Tibial artery (tissue), 4 donors: ENCODE measurements around the gene SLC27A1.

Experiments
- DNase-seq, 2 donors: peaks; one replicate each; pipeline ENCODE4 v3.0.0-alpha.2; 2019
- H3K27ac ChIP-seq, 2 donors: fragments of 200-600 bp; sonication (generic) in 1 of 2; 1 replicate in 1 of 2; 2 replicates in 1 of 2; pipeline ENCODE4 v1.5.1; 2018 to 2019; ENCODE audit warnings: mild to moderate bottlenecking in 1 of 2
- H3K27me3 ChIP-seq, 2 donors: fragments of 200-600 bp; sonication (generic) in 1 of 2; one replicate each; pipeline versions ENCODE4 v1.5.1 to v1.6.0; 2016 to 2019
- H3K36me3 ChIP-seq, 3 donors: fragments of 200-600 bp; sonication (generic) in 2 of 3; one replicate each; pipeline ENCODE4 v1.5.1; 2016 to 2019; ENCODE audit warnings: mild to moderate bottlenecking in 2 of 3
- H3K4me1 ChIP-seq, 4 donors: fragments of 200-600 bp; sonication (generic) in 2 of 4; 1 replicate in 3 of 4; 2 replicates in 1 of 4; pipeline ENCODE4 v1.5.1; 2016 to 2019
- H3K4me3 ChIP-seq, 2 donors: fragments of 200-600 bp; sonication (generic) in 1 of 2; 1 replicate in 1 of 2; 2 replicates in 1 of 2; pipeline ENCODE4 v1.5.1; 2018 to 2019; ENCODE audit warnings: mild to moderate bottlenecking in 2 of 2
- H3K9me3 ChIP-seq, 3 donors: fragments of 200-600 bp; sonication (generic) in 1 of 3; one replicate each; pipeline ENCODE4 v1.5.1; 2016 to 2019
- intact Hi-C: fragments of 100-400 bp; cut with DNase I; formaldehyde crosslinking; loops from one replicate; pipeline ENCODE4 v1.15.0; 2023; ENCODE audit warnings: low total_unique reads
- TF ChIP-seq, protein P1 (sequence below), 2 experiments: fragments of 200-600 bp in 1 of 2; fragments of 450-650 bp in 1 of 2; IDR thresholded peaks; one replicate each; pipeline ENCODE4 v1.5.1; 2017 to 2019; ENCODE audit warnings: antibody characterized with exemption in 2 of 2, mild to moderate bottlenecking in 1 of 2, moderate library complexity in 1 of 2

The SLC27A1 gene

DNA sequence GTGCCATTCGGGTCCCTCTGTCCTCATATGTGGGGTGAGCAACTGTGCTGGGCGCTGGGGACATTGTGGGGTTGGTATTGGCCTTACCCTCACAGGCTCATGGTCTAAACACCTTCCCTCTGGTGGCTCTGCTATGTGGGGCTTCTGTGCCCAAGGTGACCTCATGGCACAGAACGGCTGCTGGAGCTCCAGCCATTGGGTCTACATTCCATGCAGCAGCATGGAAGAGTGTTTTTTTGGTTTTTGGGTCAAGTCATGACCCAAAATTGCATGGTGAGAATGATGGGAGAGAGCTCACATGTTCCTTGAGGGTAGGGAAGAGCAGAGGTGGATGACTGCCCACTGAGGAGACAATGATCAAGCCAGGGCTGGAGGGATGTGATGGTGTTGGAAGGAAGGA, 58.3 kb downstream of the SLC27A1 start:
- peaks cover 0 to under 1% (median 0%) of the 10 kb centered on the region in 4 donors for H3K4me1 ChIP-seq
- peaks cover 0 to 4% (median 0%) of the 10 kb centered on the region in 3 donors for H3K9me3 ChIP-seq
- peaks cover 0 to 85% of the 10 kb centered on the region in 2 donors for H3K27me3 ChIP-seq
- TF ChIP-seq, protein P1, sequence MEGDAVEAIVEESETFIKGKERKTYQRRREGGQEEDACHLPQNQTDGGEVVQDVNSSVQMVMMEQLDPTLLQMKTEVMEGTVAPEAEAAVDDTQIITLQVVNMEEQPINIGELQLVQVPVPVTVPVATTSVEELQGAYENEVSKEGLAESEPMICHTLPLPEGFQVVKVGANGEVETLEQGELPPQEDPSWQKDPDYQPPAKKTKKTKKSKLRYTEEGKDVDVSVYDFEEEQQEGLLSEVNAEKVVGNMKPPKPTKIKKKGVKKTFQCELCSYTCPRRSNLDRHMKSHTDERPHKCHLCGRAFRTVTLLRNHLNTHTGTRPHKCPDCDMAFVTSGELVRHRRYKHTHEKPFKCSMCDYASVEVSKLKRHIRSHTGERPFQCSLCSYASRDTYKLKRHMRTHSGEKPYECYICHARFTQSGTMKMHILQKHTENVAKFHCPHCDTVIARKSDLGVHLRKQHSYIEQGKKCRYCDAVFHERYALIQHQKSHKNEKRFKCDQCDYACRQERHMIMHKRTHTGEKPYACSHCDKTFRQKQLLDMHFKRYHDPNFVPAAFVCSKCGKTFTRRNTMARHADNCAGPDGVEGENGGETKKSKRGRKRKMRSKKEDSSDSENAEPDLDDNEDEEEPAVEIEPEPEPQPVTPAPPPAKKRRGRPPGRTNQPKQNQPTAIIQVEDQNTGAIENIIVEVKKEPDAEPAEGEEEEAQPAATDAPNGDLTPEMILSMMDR (IDR thresholded peaks at IDR 0.05): no peak
- DNase-seq: no peak
- no peak overlapping the region for H3K27ac ChIP-seq
- H3K36me3 ChIP-seq: no peaks in the 10 kb centered on the region
- intact Hi-C loops: no loop called here
- H3K4me3 ChIP-seq: no peak overlapping the region

DNA sequence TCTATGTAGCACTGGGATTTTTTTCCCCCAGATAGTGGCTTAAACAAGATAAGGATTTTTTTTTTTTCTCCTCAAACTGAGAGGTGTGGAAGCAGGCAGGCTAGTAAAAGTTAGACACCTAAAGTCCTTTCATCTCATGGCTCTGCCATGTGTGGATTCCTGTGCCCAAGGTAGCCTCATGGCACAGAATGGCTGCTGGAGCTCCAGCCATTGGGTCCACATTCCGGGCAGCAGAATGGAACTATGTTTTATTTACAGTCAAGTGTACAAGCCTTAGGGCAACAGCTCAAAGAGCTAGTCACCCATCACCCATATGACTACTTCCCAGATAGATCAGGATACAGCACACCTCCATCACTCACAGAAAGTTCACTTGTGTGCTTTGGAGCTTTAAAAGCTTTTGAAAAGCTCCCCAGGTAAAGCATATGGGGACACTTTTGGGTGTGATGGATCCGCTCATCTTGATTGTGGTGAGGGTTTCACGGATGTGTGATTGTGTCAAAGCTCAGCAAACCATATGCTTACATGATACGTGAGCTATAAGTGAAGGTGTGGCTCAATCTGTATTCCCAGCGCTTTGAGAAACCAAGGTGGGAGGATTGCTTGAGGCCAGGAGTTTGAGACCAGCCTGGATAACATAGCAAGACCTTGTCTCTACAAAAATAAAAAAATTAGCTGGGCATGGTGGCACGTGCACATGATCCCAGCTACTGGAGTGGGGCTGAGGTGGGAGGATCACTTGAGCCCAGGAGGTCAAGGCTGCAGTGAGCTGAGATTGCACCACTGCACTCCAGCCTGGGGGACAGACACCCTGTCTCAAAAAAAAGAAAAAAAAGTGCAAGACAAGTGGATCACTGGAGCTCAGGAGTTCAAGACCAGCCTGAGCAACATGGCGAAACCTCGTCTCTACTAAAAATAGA, 59.2 kb downstream of the SLC27A1 start:
- no peak for DNase-seq
- intact Hi-C loops: no loop called here

DNA sequence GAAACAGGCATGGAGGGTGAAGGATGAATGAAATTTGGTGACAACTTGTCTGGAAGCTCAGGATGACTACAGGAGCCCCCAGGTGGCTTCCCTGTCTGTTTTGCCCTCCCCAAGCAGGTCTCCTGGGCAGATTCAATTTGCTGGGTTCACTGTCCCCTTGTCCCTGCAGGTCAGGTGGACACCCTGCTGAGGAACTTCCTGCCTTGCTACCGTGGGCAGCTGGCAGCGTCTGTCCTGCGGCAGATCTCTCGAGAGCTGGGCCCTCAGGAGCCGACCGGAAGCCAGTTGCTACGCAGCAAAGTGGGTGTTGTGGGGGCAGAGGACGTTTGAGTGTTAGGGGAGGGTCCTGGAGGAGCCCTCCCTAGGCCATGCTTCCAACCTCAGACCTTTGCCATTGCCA, 60.3 kb downstream of the SLC27A1 start:
- no peak overlapping the region for H3K27ac ChIP-seq
- no peaks in the 10 kb centered on the region for H3K4me1 ChIP-seq
- no peaks in the 10 kb centered on the region for H3K36me3 ChIP-seq
- TF ChIP-seq, protein P1 (IDR thresholded peaks at IDR 0.05): no peak
- intact Hi-C loops: no loop called here
- no peak overlapping the region for H3K4me3 ChIP-seq
- no peak for DNase-seq
- H3K9me3 ChIP-seq: peaks cover 0 to 4% (median 0%) of the 10 kb centered on the region in 3 donors
- H3K27me3 ChIP-seq: peaks cover 0 to 75% of the 10 kb centered on the region in 2 donors

More for the DNA sequence above, 59.2 kb downstream of the SLC27A1 start:
- H3K27me3 ChIP-seq: peaks cover 0 to 86% of the 10 kb centered on the region in 2 donors
- TF ChIP-seq, protein P1 (IDR thresholded peaks at IDR 0.05): no peak
- peaks cover 0 to 4% (median 0%) of the 10 kb centered on the region in 3 donors for H3K9me3 ChIP-seq
- H3K4me1 ChIP-seq: no peaks in the 10 kb centered on the region
- H3K27ac ChIP-seq: no peak overlapping the region
- H3K36me3 ChIP-seq: no peaks in the 10 kb centered on the region
- no peak overlapping the region for H3K4me3 ChIP-seq

DNA sequence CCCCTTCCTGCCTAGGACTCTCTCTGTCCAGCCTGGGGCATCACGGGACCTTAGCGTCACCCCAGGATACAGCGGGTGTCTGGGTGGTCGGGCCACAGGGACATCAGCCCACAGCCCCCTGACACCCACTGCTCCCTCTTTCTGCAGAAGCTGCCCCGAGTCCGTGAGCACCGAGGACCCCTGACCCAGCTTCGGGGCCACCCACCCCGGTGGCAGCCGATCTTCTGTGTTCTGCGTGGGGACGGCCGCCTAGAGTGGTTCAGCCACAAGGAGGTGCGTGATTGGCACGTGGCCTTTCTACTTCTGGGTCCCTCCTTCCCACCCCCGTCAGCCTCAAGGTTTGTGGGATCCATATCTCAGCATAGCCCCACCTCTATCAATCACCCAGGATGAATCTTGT, 61.8 kb downstream of the SLC27A1 start:
- TF ChIP-seq, protein P1 (IDR thresholded peaks at IDR 0.05): no peak
- intact Hi-C loops: no loop called here

DNA sequence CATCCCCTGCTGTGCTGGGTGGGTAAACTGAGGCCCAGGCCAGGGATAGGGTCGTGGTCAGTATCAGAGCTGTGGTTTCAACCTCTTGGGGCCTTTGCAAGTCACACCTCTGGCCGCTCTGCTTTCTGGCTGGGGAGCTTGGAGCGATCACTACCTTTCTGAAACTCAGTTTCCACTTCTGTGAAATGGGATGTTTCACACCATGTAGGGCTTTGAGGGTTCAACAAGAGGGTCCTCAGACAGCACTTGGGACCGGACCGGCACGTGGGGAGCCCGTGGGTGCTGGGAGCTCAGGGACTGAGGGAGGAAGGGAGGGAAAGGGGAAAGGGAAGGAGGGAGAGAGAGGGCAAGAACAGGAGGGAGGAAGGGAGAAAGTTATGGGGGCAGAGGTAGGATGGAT, 62.2 kb downstream of the SLC27A1 start:
- TF ChIP-seq, protein P1 (IDR thresholded peaks at IDR 0.05): no peak
- Histone ChIP-seq H3K27ac (no peak overlapping the region), H3K4me1 (no peaks in the 10 kb centered on the region), H3K9me3 (peaks cover 0 to 4% (median 0%) of the 10 kb centered on the region in 3 donors), H3K36me3 (no peaks in the 10 kb centered on the region), H3K27me3 (peaks cover 0 to 66% of the 10 kb centered on the region in 2 donors), H3K4me3 (no peak overlapping the region)
- intact Hi-C loops: no loop called here
- DNase-seq: no peak

More for the DNA sequence above, 61.8 kb downstream of the SLC27A1 start:
- DNase-seq: no peak
- Histone ChIP-seq H3K4me3 (no peak overlapping the region), H3K36me3 (no peaks in the 10 kb centered on the region), H3K27ac (no peak overlapping the region), H3K27me3 (peaks cover 0 to 66% of the 10 kb centered on the region in 2 donors), H3K4me1 (no peaks in the 10 kb centered on the region), H3K9me3 (peaks cover 0 to 4% (median 0%) of the 10 kb centered on the region in 3 donors)
